Loucy (cell line): ENCODE data around the gene SDS.

ENCODE experiments used
- H2AFZ ChIP-seq: fragments of 200-600 bp; sonication (generic); 2 replicates; pipeline ENCODE4 v1.6.0; 2016; ENCODE audit warnings: antibody characterized with exemption, mild to moderate bottlenecking, low read length, moderate library complexity
- H3F3A ChIP-seq: fragments of 200-600 bp; 2 replicates; pipeline ENCODE4 v1.6.0; 2016; ENCODE audit warnings: antibody characterized with exemption, low read depth, mild to moderate bottlenecking
- H3K27me3 ChIP-seq: fragments of 200-600 bp; sonication (generic); 2 replicates; pipeline ENCODE4 v1.6.1; 2014; ENCODE audit warnings: low read length, mild to moderate bottlenecking; ENCODE audit not compliant: insufficient read depth, poor library complexity, severe bottlenecking
- H3K36me3 ChIP-seq: fragments of 200-600 bp; sonication (generic); 2 replicates; pipeline ENCODE4 v1.6.1; 2016; ENCODE audit warnings: low read length; ENCODE audit not compliant: insufficient read depth
- H3K4me1 ChIP-seq: fragments of 200-600 bp; sonication (generic); 2 replicates; pipeline ENCODE4 v1.5.1; 2014; ENCODE audit warnings: low read length, mild to moderate bottlenecking; ENCODE audit not compliant: insufficient read depth, poor library complexity, severe bottlenecking
- H3K4me2 ChIP-seq: fragments of 200-600 bp; sonication (generic); 2 replicates; pipeline ENCODE4 v1.6.0; 2014; ENCODE audit warnings: antibody characterized with exemption, low read length, low read depth, mild to moderate bottlenecking; ENCODE audit not compliant: poor library complexity, severe bottlenecking
- H3K4me3 ChIP-seq: fragments of 200-600 bp; sonication (generic); 2 replicates; pipeline ENCODE4 v1.5.1; 2014; ENCODE audit warnings: low read length, mild to moderate bottlenecking, mixed read lengths; ENCODE audit not compliant: poor library complexity, severe bottlenecking
- H3K79me2 ChIP-seq: fragments of 200-600 bp; sonication (generic); 2 replicates; pipeline ENCODE4 v1.6.1; 2014; ENCODE audit warnings: low read length; ENCODE audit not compliant: insufficient read depth
- H3K9ac ChIP-seq: fragments of 200-600 bp; sonication (generic); 2 replicates; pipeline ENCODE4 v1.6.0; 2014; ENCODE audit warnings: mild to moderate bottlenecking, low read depth, low read length, moderate library complexity; ENCODE audit not compliant: poor library complexity, severe bottlenecking
- H3K9me2 ChIP-seq: fragments of 200-600 bp; sonication (generic); replicated peaks from 2 replicates; pipeline ENCODE4 v1.6.1; 2016; ENCODE audit warnings: low read depth, low read length, mixed read lengths
- H3K9me3 ChIP-seq: fragments of 200-600 bp; sonication (generic); 2 replicates; pipeline ENCODE4 v1.6.1; 2014; ENCODE audit warnings: mild to moderate bottlenecking, antibody characterized with exemption, low read length, low read depth; ENCODE audit not compliant: insufficient read depth
- H4K20me1 ChIP-seq: fragments of 200-600 bp; sonication (generic); 2 replicates; pipeline ENCODE4 v1.6.0; 2014; ENCODE audit warnings: antibody characterized with exemption, low read length, mild to moderate bottlenecking; ENCODE audit not compliant: insufficient read depth, poor library complexity, severe bottlenecking
- CTCF ChIP-seq: fragments of 200-600 bp; sonication (generic); conservative IDR thresholded peaks from 2 replicates; pipeline ENCODE4 v1.5.1; 2014; ENCODE audit warnings: mild to moderate bottlenecking, antibody characterized with exemption, low read length
- EZH2phosphoT487 ChIP-seq: fragments of 200-600 bp; IDR thresholded peaks from 2 replicates; pipeline ENCODE4 v1.6.1; 2018; ENCODE audit warnings: antibody characterized with exemption, mild to moderate bottlenecking, moderate library complexity, borderline replicate concordance

SDS gene

GRCh38 chr12:113393749-113394148 lies 9.9 kb downstream of the SDS start:
- Histone ChIP-seq H3K4me2 (no peak overlapping the region), H4K20me1 (no peaks in the 10 kb centered on the region), H3K4me3 (no peak overlapping the region), H3K9me2 (no peaks in the 10 kb centered on the region), H3K36me3 (no peaks in the 10 kb centered on the region), H3K9me3 (no peaks in the 10 kb centered on the region), H3K4me1 (no peaks in the 10 kb centered on the region), H3K79me2 (no peaks in the 10 kb centered on the region), H3K9ac (no peak overlapping the region), H2AFZ (no peak overlapping the region), H3F3A (no peaks in the 10 kb centered on the region), H3K27me3 (no peaks in the 10 kb centered on the region)
- TF ChIP-seq CTCF (no peak), EZH2phosphoT487 (no peak)

GRCh38 chr12:113392988-113393579 lies 10.6 kb downstream of the SDS start:
- Histone ChIP-seq H3F3A (no peaks in the 10 kb centered on the region), H3K9ac (no peak overlapping the region), H3K36me3 (no peaks in the 10 kb centered on the region), H3K4me3 (no peak overlapping the region), H3K79me2 (no peaks in the 10 kb centered on the region), H4K20me1 (no peaks in the 10 kb centered on the region), H3K27me3 (no peaks in the 10 kb centered on the region), H3K9me3 (no peaks in the 10 kb centered on the region), H3K9me2 (no peaks in the 10 kb centered on the region), H3K4me2 (no peak overlapping the region), H2AFZ (no peak overlapping the region), H3K4me1 (no peaks in the 10 kb centered on the region)
- TF ChIP-seq CTCF (no peak), EZH2phosphoT487 (no peak)

- no peak overlapping the region for H3K9ac ChIP-seq
- no peaks in the 10 kb centered on the region for H3K79me2 ChIP-seq
- no peak for TF ChIP-seq CTCF
- no peak for TF ChIP-seq EZH2phosphoT487
- no peaks in the 10 kb centered on the region for H3K36me3 ChIP-seq
- H2AFZ ChIP-seq: no peak overlapping the region
- no peaks in the 10 kb centered on the region for H3K9me2 ChIP-seq
- no peak overlapping the region for H3K4me3 ChIP-seq
- H3K9me3 ChIP-seq: no peaks in the 10 kb centered on the region
- H4K20me1 ChIP-seq: no peaks in the 10 kb centered on the region
- H3K4me1 ChIP-seq: no peaks in the 10 kb centered on the region
- H3K4me2 ChIP-seq: no peak overlapping the region
- H3F3A ChIP-seq: no peaks in the 10 kb centered on the region
- no peaks in the 10 kb centered on the region for H3K27me3 ChIP-seq
Observed at GRCh38 chr12:113392520-113392919, 11.2 kb downstream of the SDS start.
